H1 (cell line): ENCODE results near the gene CAMK2G. TPM values are rescaled to one million over a fixed set of nuclear protein-coding genes. Genes with fewer than 3 reads are reported as not detected.

Experiments
- BCL11A ChIP-seq, 2 experiments: IDR thresholded peaks; one replicate each; pipeline ENCODE4 v1.6.1; 2011; ENCODE audit warnings: low read depth in 2 of 2, low read length in 2 of 2, mild to moderate bottlenecking in 2 of 2
- BRCA1 ChIP-seq: IDR thresholded peaks from 2 replicates; pipeline ENCODE4 v1.6.1; 2012; ENCODE audit warnings: low read depth, low read length, improper control_type of control experiment
- CHD1 ChIP-seq: IDR thresholded peaks from 2 replicates; pipeline ENCODE4 v1.6.1; 2012; ENCODE audit warnings: low read depth, low read length, improper control_type of control experiment
- CREB1 ChIP-seq: IDR thresholded peaks from 2 replicates; pipeline ENCODE4 v1.6.1; 2012; ENCODE audit warnings: inconsistent platforms
- EZH2 ChIP-seq: fragments of 200-600 bp; sonication (generic); IDR thresholded peaks from 2 replicates; pipeline ENCODE4 v1.7.1; 2012; ENCODE audit warnings: low read depth, mild to moderate bottlenecking, moderate library complexity, low read length, inconsistent platforms; ENCODE audit not compliant: severe bottlenecking
- polyA plus RNA-seq, 7 experiments: library from polyadenylated mRNA; depleted of rRNA in 3 of 7; stranded (reverse) in 5 of 7; unstranded in 2 of 7; fragments of >200 nt in 5 of 7; fragments of 200-250 nt in 2 of 7; gene quantifications; 1 replicate in 5 of 7; 2 replicates in 1 of 7; 4 replicates in 1 of 7; pipeline versions ENCODE4 v1.2.1 to v1.2.3, GENCODE V29; 2011 to 2013; ENCODE audit warnings: missing spikeins in 2 of 7, mixed read lengths in 2 of 7
- total RNA-seq: library from RNA; stranded (reverse); fragmentation: NEBNext Ultra II Directional; extraction: Animal tissue kit (Norgen Biotek cat#: 25700); gene quantifications from 2 replicates; pipeline ENCODE4 v1.2.1, GENCODE V29; 2021

Gene CAMK2G
- total and polyA plus RNA-seq, 2 of the 8 experiments (the other 6 are each of a cell fraction or from before 2014, with no cell fraction given) = 28.9 to 31.7 TPM

DNA sequence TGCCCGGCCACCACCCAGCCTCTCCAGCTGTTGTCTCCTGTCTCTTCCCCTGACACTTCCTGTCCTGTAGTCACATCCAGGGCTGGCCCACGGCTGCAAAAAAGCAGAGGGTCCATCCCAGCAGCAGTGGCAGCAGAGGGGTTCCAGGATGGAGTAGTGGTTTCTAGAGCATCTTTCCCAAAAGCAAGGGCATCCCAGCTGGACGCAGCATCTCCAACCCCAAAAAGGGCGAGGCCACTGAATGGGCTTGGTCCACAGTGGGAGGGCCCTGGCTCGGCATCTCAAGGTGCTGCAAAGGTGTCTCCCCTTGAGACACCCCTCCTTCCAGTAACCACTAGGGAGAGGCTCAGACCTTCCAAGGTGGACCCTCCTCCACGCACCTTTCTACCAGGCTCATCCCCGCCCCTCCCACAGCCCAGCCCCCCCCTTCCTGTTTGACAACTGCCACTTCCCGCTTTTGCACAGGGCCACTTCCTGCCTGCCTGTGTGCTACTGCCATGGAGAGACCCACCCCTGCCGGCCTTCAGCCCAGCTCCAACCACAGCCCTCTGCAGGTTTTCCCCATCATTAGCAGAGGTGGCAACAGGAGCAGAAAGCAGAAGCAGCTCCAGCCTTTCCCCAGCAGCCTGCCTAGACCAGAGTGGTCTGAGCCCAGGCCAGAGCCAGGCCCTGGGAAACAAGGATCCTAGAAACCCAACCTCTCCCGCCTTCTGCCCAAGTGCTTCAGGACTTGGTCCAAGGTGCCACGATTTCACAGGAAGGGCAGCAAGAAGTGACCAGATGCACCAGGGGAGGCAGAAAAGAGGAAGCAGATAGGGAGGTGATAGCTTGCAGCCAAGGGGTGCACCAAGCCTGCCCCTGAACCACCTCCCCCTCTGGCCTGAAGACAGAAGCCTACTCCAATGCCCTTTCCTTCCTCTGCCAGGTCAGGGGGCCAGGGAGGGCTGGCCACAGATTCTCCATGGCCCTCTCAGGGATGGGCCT is 8.6 kb downstream of the CAMK2G start (continued):
- no peak for TF ChIP-seq BRCA1
- TF ChIP-seq BCL11A (IDR thresholded peaks at IDR 0.05; ENCODE audit: low read depth in 2 of 2, low read length in 2 of 2) = no peak
- no peak for TF ChIP-seq CREB1
- no peak for TF ChIP-seq EZH2
- TF ChIP-seq CHD1 = no peak
